Activated T-cell treated with anti-CD3 and anti-CD28 coated beads, Interleukin-2, amount 50 U/mL, for 72 hours (primary cell): Measurements from ENCODE around the gene FTCD. TPM values are rescaled to one million over a fixed set of nuclear protein-coding genes. Genes with fewer than 3 reads are reported as not detected.

ENCODE experiments used
- ATAC-seq, 2 donors: fragments of 150-1000 bp; cut with Tn5 transposase; replicated peaks in 1 of 2; 2 replicates each; pipeline ENCODE4 v1.10.0; 2021; ENCODE audit warnings: moderate library complexity in 2 of 2, mild to moderate bottlenecking in 1 of 2
- DNase-seq, 2 donors: peaks; one replicate each; pipeline ENCODE4 v3.0.0; 2021 to 2022; ENCODE audit warnings: mixed read lengths in 1 of 2
- H3K27ac Mint-ChIP-seq: one replicate; pipeline ENCODE4 v1.8.0; 2022; ENCODE audit warnings: mild to moderate bottlenecking, moderate library complexity, mixed read lengths
- H3K27me3 Mint-ChIP-seq: one replicate; pipeline ENCODE4 v1.8.0; 2022; ENCODE audit warnings: low read depth, mixed read lengths
- H3K36me3 Mint-ChIP-seq, 2 donors: one replicate each; pipeline ENCODE4 v1.8.0; 2022; ENCODE audit warnings: mixed read lengths in 2 of 2, mild to moderate bottlenecking in 1 of 2; ENCODE audit not compliant: insufficient read depth in 2 of 2
- H3K4me1 Mint-ChIP-seq: one replicate; pipeline ENCODE4 v1.8.0; 2022; ENCODE audit warnings: low read depth, mixed read lengths
- H3K4me3 Mint-ChIP-seq, 2 donors: one replicate each; pipeline ENCODE4 v1.8.0; 2022; ENCODE audit warnings: mild to moderate bottlenecking in 2 of 2, mixed read lengths in 2 of 2, moderate library complexity in 2 of 2
- H3K9me3 Mint-ChIP-seq, 2 donors: one replicate each; pipeline ENCODE4 v1.8.0; 2022; ENCODE audit warnings: mixed read lengths in 2 of 2
- total RNA-seq, 2 donors: library from RNA; stranded (reverse); gene quantifications; one replicate each; pipeline ENCODE4 v1.2.3, GENCODE V29; 2022

FTCD gene
- total RNA-seq, 2 donors from 2014 or later = 0.74 to 1.00 TPM

GRCh38 chr21:46191686-46192575 is 36.6 kb upstream of the FTCD start:
- DNase-seq (no peak), ATAC-seq (no peak)
- Mint-ChIP-seq H3K27me3 (no peaks in the 10 kb centered on the region), H3K27ac (no peak overlapping the region), H3K4me3 (no peak overlapping the region), H3K9me3 (no peaks in the 10 kb centered on the region), H3K36me3 (peaks cover 0 to 6% of the 10 kb centered on the region in 2 donors), H3K4me1 (no peaks in the 10 kb centered on the region)

- Mint-ChIP-seq H3K9me3 (no peaks in the 10 kb centered on the region), H3K4me1 (no peaks in the 10 kb centered on the region), H3K4me3 (no peak overlapping the region), H3K27ac (no peak overlapping the region), H3K27me3 (no peaks in the 10 kb centered on the region), H3K36me3 (peaks cover 0 to 6% of the 10 kb centered on the region in 2 donors)
- ATAC-seq (no peak), DNase-seq (no peak)
Observed at GRCh38 chr21:46191257-46191685, 35.9 kb upstream of the FTCD start.

- no peak overlapping the region for H3K4me3 Mint-ChIP-seq
- H3K27ac Mint-ChIP-seq = no peak overlapping the region
- peaks cover 1% of the 10 kb centered on the region for H3K27me3 Mint-ChIP-seq
- no peak for DNase-seq
- no peaks in the 10 kb centered on the region for H3K9me3 Mint-ChIP-seq
- ATAC-seq = no peak
- no peaks in the 10 kb centered on the region for H3K4me1 Mint-ChIP-seq
- peaks cover 0 to 6% of the 10 kb centered on the region in 2 donors for H3K36me3 Mint-ChIP-seq
Observed at GRCh38 chr21:46190491-46191131, 35.2 kb upstream of the FTCD start.

- H3K27me3 Mint-ChIP-seq = peaks cover 7% of the 10 kb centered on the region
- no peak for ATAC-seq
- H3K27ac Mint-ChIP-seq = no peak overlapping the region
- no peak overlapping the region for H3K4me3 Mint-ChIP-seq
- peaks cover 0 to 6% of the 10 kb centered on the region in 2 donors for H3K36me3 Mint-ChIP-seq
- DNase-seq = no peak
- H3K9me3 Mint-ChIP-seq = no peaks in the 10 kb centered on the region
- no peaks in the 10 kb centered on the region for H3K4me1 Mint-ChIP-seq
Observed at GRCh38 chr21:46189959-46190490, 34.6 kb upstream of the FTCD start.

GRCh38 chr21:46189213-46189958 is 34.0 kb upstream of the FTCD start:
- Mint-ChIP-seq H3K27me3 (peaks cover 11% of the 10 kb centered on the region), H3K4me3 (no peak overlapping the region), H3K36me3 (peaks cover 0 to 6% of the 10 kb centered on the region in 2 donors), H3K9me3 (no peaks in the 10 kb centered on the region), H3K4me1 (no peaks in the 10 kb centered on the region), H3K27ac (no peak overlapping the region)
- ATAC-seq (no peak), DNase-seq (no peak)

GRCh38 chr21:46188226-46189212 is 33.1 kb upstream of the FTCD start:
- H3K4me1 Mint-ChIP-seq = no peaks in the 10 kb centered on the region
- no peak overlapping the region for H3K4me3 Mint-ChIP-seq
- no peak overlapping the region for H3K27ac Mint-ChIP-seq
- H3K27me3 Mint-ChIP-seq = peaks cover 11% of the 10 kb centered on the region
- DNase-seq = no peak
- H3K9me3 Mint-ChIP-seq = no peaks in the 10 kb centered on the region
- H3K36me3 Mint-ChIP-seq = peaks cover 0 to 3% of the 10 kb centered on the region in 2 donors
- ATAC-seq = no peak

GRCh38 chr21:46187814-46188213 is 32.4 kb upstream of the FTCD start:
- DNase-seq = no peak
- Mint-ChIP-seq H3K9me3 (no peaks in the 10 kb centered on the region), H3K27me3 (peaks cover 11% of the 10 kb centered on the region), H3K4me1 (no peaks in the 10 kb centered on the region), H3K27ac (no peak overlapping the region), H3K36me3 (no peaks in the 10 kb centered on the region), H3K4me3 (no peak overlapping the region)
- no peak for ATAC-seq

GRCh38 chr21:46187261-46187660 is 31.9 kb upstream of the FTCD start:
- no peak for DNase-seq

GRCh38 chr21:46185716-46186115 is 30.3 kb upstream of the FTCD start:
- Mint-ChIP-seq H3K27me3 (peaks cover 11% of the 10 kb centered on the region), H3K4me1 (no peaks in the 10 kb centered on the region), H3K9me3 (no peaks in the 10 kb centered on the region), H3K36me3 (no peaks in the 10 kb centered on the region), H3K27ac (no peak overlapping the region), H3K4me3 (peak overlapping the region in 1 of 2 donors; percentile 96)
- DNase-seq (no peak), ATAC-seq (no peak)

More at GRCh38 chr21:46187261-46187660, 31.9 kb upstream of the FTCD start:
- H3K4me3 Mint-ChIP-seq = no peak overlapping the region
- no peak overlapping the region for H3K27ac Mint-ChIP-seq
- peaks cover 11% of the 10 kb centered on the region for H3K27me3 Mint-ChIP-seq
- no peaks in the 10 kb centered on the region for H3K36me3 Mint-ChIP-seq
- no peak for ATAC-seq
- no peaks in the 10 kb centered on the region for H3K4me1 Mint-ChIP-seq
- no peaks in the 10 kb centered on the region for H3K9me3 Mint-ChIP-seq

- H3K4me1 Mint-ChIP-seq = no peaks in the 10 kb centered on the region
- peak; percentile 79 to 85 for DNase-seq
- peak overlapping the region; percentile 67 to 96 for H3K4me3 Mint-ChIP-seq
- H3K9me3 Mint-ChIP-seq = no peaks in the 10 kb centered on the region
- H3K27me3 Mint-ChIP-seq = peaks cover 11% of the 10 kb centered on the region
- no peaks in the 10 kb centered on the region for H3K36me3 Mint-ChIP-seq
- peak overlapping the region; percentile 89 for H3K27ac Mint-ChIP-seq
- ATAC-seq = peak; percentile 87 to 95
Observed at GRCh38 chr21:46184625-46185555, 29.5 kb upstream of the FTCD start.

- DNase-seq = no peak
- H3K9me3 Mint-ChIP-seq = no peaks in the 10 kb centered on the region
Observed at GRCh38 chr21:46183910-46184624, 28.7 kb upstream of the FTCD start, which contains the start of gene SPATC1L. TSS of gene SPATC1L (minus strand) at chr21:46184459. CDS start at chr21:46182816, 1,643 bp downstream.

More at GRCh38 chr21:46183910-46184624, 28.7 kb upstream of the FTCD start, which contains the start of gene SPATC1L:
- Mint-ChIP-seq H3K36me3 (no peaks in the 10 kb centered on the region), H3K4me3 (peak within 1 kb of the TSS; percentile 67 to 96), H3K4me1 (no peaks in the 10 kb centered on the region), H3K27ac (peak within 1 kb of the TSS; percentile 89), H3K27me3 (peaks cover 11% of the 10 kb centered on the region)
- ATAC-seq = peak in 1 of 2 donors; percentile 78
